GM23338 (cell line): ENCODE measurements around the gene SLC8A1.

Source experiments
- CREB1 ChIP-seq: fragments of 250-450 bp; sonication (Bioruptor Pico); IDR thresholded peaks from 2 replicates; pipeline ENCODE4 v1.5.0; 2020; ENCODE audit warnings: low read depth, mild to moderate bottlenecking, moderate library complexity
- CTCF ChIP-seq, 2 experiments: fragments of 200-600 bp in 1 of 2; sonication (generic) in 1 of 2; conservative IDR thresholded peaks; 2 replicates each; pipeline versions ENCODE4 v1.5.1 to v1.6.1; 2016 to 2017; ENCODE audit warnings: antibody characterized with exemption in 2 of 2, low read depth in 2 of 2, mild to moderate bottlenecking in 2 of 2, moderate library complexity in 1 of 2
- JUNB ChIP-seq: IDR thresholded peaks from one replicate; pipeline ENCODE4 v1.6.1; 2016; ENCODE audit warnings: antibody characterized with exemption; ENCODE audit not compliant: unreplicated experiment
- REST ChIP-seq: IDR thresholded peaks from one replicate; pipeline ENCODE4 v1.6.1; 2018; ENCODE audit warnings: antibody characterized with exemption; ENCODE audit not compliant: unreplicated experiment
- ZNF114 ChIP-seq: fragments of 250-450 bp; sonication (Bioruptor Pico); IDR thresholded peaks from 2 replicates; pipeline ENCODE4 v1.5.0; 2020; ENCODE audit warnings: mild to moderate bottlenecking, moderate library complexity

- TF ChIP-seq ZNF114 (CRISPR knock-in tag) = no peak
- no peak for TF ChIP-seq CREB1 (CRISPR knock-in tag)
- TF ChIP-seq CTCF (conservative IDR thresholded peaks at IDR 0.05; ENCODE audit: low read depth in 2 of 2) = no peak
- no peak for TF ChIP-seq JUNB
- TF ChIP-seq REST = no peak
Observed at GRCh38 chr2:40477361-40477760, 25.5 kb upstream of the SLC8A1 start.
